GM19452 (cell line): ENCODE results near the gene COMP.

ENCODE experiments used
- ATAC-seq: cut with Tn5 transposase; IDR thresholded peaks from one replicate; pipeline ENCODE4 v1.9.1; 2021; ENCODE audit not compliant: unreplicated experiment

Gene COMP

GRCh38 chr19:18804139-18804601 is 13.1 kb upstream of the COMP start:
- no peak for ATAC-seq

GRCh38 chr19:18803550-18804138 is 12.5 kb upstream of the COMP start:
- ATAC-seq = no peak

GRCh38 chr19:18802354-18802753 is 11.2 kb upstream of the COMP start:
- ATAC-seq = no peak

GRCh38 chr19:18800636-18801035 is 9.5 kb upstream of the COMP start:
- no peak for ATAC-seq

- no peak for ATAC-seq
Observed at GRCh38 chr19:18800079-18800478, 9.0 kb upstream of the COMP start.

- no peak for ATAC-seq
Observed at GRCh38 chr19:18799389-18799970, 8.4 kb upstream of the COMP start.

- ATAC-seq = no peak
Observed at GRCh38 chr19:18798384-18799352, 7.6 kb upstream of the COMP start.

GRCh38 chr19:18796239-18796638 is 5.1 kb upstream of the COMP start:
- no peak for ATAC-seq

GRCh38 chr19:18795540-18795939 is 4.4 kb upstream of the COMP start:
- no peak for ATAC-seq

- no peak for ATAC-seq
Observed at GRCh38 chr19:18794692-18795091, 3.6 kb upstream of the COMP start.

GRCh38 chr19:18794029-18794313 is 2.9 kb upstream of the COMP start:
- no peak for ATAC-seq

GRCh38 chr19:18793144-18794028 is 2.3 kb upstream of the COMP start:
- no peak for ATAC-seq

- no peak for ATAC-seq
Observed at GRCh38 chr19:18792661-18793060, 1.6 kb upstream of the COMP start.

- ATAC-seq = no peak
Observed at GRCh38 chr19:18791315-18791678, 192 bp upstream of the COMP start.

GRCh38 chr19:18789883-18790565 is 1.1 kb downstream of the COMP start:
- no peak for ATAC-seq

- ATAC-seq = no peak
Observed at GRCh38 chr19:18789422-18789869, 1.7 kb downstream of the COMP start.

GRCh38 chr19:18788529-18789421 is 2.3 kb downstream of the COMP start:
- no peak for ATAC-seq

- no peak for ATAC-seq
Observed at GRCh38 chr19:18785179-18786124, 5.7 kb downstream of the COMP start.

- ATAC-seq = no peak
Observed at GRCh38 chr19:18784786-18785120, 6.4 kb downstream of the COMP start.
